Measurements from ENCODE around the gene RAB14. TPM values are rescaled to one million over a fixed set of nuclear protein-coding genes. Genes with fewer than 3 reads are reported as not detected.

The RAB14 gene
- total and polyA plus RNA-seq, 2 experiments from 2014 or later, result 22.8 to 31.0 TPM

- H2AFZ ChIP-seq, result no peak overlapping the region
- Mint-ChIP-seq H3K9me3 (no peaks in the 10 kb centered on the region), H3K27ac (no peak overlapping the region), H3K36me3 (ENCODE audit: low read depth) (peaks cover 19% of the 10 kb centered on the region), H3K4me3 (no peak overlapping the region), H3K27me3 (ENCODE audit: insufficient read depth, low read depth, poor library complexity) (no peaks in the 10 kb centered on the region), H3K4me1 (peaks cover 11% of the 10 kb centered on the region)
- no peaks in the 10 kb centered on the region for H4K20me1 ChIP-seq (replicated peaks; ENCODE audit: insufficient read depth)
- no peaks in the 10 kb centered on the region for H3F3A ChIP-seq (replicated peaks; ENCODE audit: low read depth)
- peaks cover 12% of the 10 kb centered on the region; the same call in 1 of the 2 replicates for H3K4me1 ChIP-seq (ENCODE audit: insufficient read depth)
- ATAC-seq (no peak), DNase-seq (ENCODE audit: low spot score) (no peak)
- H3K4me2 ChIP-seq, result peak overlapping the region; percentile 34; the same call in 1 of the 2 replicates
- no peaks in the 10 kb centered on the region for H3K9me2 ChIP-seq (ENCODE audit: insufficient read depth)
- no peak for TF ChIP-seq EZH2phosphoT487 (IDR thresholded peaks at IDR 0.05; ENCODE audit: unreplicated experiment)
- no peak for TF ChIP-seq ZNF114 (CRISPR knock-in tag; IDR thresholded peaks at IDR 0.05)
- no peak for TF ChIP-seq POLR2AphosphoS5 (IDR thresholded peaks at IDR 0.05; ENCODE audit: low read depth)
- TF ChIP-seq ETS1 (IDR thresholded peaks at IDR 0.05), result no peak
- TF ChIP-seq, protein P1, sequence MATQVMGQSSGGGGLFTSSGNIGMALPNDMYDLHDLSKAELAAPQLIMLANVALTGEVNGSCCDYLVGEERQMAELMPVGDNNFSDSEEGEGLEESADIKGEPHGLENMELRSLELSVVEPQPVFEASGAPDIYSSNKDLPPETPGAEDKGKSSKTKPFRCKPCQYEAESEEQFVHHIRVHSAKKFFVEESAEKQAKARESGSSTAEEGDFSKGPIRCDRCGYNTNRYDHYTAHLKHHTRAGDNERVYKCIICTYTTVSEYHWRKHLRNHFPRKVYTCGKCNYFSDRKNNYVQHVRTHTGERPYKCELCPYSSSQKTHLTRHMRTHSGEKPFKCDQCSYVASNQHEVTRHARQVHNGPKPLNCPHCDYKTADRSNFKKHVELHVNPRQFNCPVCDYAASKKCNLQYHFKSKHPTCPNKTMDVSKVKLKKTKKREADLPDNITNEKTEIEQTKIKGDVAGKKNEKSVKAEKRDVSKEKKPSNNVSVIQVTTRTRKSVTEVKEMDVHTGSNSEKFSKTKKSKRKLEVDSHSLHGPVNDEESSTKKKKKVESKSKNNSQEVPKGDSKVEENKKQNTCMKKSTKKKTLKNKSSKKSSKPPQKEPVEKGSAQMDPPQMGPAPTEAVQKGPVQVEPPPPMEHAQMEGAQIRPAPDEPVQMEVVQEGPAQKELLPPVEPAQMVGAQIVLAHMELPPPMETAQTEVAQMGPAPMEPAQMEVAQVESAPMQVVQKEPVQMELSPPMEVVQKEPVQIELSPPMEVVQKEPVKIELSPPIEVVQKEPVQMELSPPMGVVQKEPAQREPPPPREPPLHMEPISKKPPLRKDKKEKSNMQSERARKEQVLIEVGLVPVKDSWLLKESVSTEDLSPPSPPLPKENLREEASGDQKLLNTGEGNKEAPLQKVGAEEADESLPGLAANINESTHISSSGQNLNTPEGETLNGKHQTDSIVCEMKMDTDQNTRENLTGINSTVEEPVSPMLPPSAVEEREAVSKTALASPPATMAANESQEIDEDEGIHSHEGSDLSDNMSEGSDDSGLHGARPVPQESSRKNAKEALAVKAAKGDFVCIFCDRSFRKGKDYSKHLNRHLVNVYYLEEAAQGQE (IDR thresholded peaks at IDR 0.05; ENCODE audit: unreplicated experiment), result no peak
- TF ChIP-seq, protein P2, sequence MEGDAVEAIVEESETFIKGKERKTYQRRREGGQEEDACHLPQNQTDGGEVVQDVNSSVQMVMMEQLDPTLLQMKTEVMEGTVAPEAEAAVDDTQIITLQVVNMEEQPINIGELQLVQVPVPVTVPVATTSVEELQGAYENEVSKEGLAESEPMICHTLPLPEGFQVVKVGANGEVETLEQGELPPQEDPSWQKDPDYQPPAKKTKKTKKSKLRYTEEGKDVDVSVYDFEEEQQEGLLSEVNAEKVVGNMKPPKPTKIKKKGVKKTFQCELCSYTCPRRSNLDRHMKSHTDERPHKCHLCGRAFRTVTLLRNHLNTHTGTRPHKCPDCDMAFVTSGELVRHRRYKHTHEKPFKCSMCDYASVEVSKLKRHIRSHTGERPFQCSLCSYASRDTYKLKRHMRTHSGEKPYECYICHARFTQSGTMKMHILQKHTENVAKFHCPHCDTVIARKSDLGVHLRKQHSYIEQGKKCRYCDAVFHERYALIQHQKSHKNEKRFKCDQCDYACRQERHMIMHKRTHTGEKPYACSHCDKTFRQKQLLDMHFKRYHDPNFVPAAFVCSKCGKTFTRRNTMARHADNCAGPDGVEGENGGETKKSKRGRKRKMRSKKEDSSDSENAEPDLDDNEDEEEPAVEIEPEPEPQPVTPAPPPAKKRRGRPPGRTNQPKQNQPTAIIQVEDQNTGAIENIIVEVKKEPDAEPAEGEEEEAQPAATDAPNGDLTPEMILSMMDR (conservative IDR thresholded peaks at IDR 0.05; ENCODE audit: low read depth in 2 of 2), result no peak
- no peak for TF ChIP-seq STAT1 (IDR thresholded peaks at IDR 0.05; ENCODE audit: unreplicated experiment)
- TF ChIP-seq NANOG (IDR thresholded peaks at IDR 0.05; ENCODE audit: borderline replicate concordance), result no peak
- TF ChIP-seq ZNF331 (CRISPR knock-in tag; IDR thresholded peaks at IDR 0.05; ENCODE audit: low read depth), result no peak
- no peak for TF ChIP-seq JUNB (IDR thresholded peaks at IDR 0.05; ENCODE audit: unreplicated experiment)
- TF ChIP-seq, protein P3, sequence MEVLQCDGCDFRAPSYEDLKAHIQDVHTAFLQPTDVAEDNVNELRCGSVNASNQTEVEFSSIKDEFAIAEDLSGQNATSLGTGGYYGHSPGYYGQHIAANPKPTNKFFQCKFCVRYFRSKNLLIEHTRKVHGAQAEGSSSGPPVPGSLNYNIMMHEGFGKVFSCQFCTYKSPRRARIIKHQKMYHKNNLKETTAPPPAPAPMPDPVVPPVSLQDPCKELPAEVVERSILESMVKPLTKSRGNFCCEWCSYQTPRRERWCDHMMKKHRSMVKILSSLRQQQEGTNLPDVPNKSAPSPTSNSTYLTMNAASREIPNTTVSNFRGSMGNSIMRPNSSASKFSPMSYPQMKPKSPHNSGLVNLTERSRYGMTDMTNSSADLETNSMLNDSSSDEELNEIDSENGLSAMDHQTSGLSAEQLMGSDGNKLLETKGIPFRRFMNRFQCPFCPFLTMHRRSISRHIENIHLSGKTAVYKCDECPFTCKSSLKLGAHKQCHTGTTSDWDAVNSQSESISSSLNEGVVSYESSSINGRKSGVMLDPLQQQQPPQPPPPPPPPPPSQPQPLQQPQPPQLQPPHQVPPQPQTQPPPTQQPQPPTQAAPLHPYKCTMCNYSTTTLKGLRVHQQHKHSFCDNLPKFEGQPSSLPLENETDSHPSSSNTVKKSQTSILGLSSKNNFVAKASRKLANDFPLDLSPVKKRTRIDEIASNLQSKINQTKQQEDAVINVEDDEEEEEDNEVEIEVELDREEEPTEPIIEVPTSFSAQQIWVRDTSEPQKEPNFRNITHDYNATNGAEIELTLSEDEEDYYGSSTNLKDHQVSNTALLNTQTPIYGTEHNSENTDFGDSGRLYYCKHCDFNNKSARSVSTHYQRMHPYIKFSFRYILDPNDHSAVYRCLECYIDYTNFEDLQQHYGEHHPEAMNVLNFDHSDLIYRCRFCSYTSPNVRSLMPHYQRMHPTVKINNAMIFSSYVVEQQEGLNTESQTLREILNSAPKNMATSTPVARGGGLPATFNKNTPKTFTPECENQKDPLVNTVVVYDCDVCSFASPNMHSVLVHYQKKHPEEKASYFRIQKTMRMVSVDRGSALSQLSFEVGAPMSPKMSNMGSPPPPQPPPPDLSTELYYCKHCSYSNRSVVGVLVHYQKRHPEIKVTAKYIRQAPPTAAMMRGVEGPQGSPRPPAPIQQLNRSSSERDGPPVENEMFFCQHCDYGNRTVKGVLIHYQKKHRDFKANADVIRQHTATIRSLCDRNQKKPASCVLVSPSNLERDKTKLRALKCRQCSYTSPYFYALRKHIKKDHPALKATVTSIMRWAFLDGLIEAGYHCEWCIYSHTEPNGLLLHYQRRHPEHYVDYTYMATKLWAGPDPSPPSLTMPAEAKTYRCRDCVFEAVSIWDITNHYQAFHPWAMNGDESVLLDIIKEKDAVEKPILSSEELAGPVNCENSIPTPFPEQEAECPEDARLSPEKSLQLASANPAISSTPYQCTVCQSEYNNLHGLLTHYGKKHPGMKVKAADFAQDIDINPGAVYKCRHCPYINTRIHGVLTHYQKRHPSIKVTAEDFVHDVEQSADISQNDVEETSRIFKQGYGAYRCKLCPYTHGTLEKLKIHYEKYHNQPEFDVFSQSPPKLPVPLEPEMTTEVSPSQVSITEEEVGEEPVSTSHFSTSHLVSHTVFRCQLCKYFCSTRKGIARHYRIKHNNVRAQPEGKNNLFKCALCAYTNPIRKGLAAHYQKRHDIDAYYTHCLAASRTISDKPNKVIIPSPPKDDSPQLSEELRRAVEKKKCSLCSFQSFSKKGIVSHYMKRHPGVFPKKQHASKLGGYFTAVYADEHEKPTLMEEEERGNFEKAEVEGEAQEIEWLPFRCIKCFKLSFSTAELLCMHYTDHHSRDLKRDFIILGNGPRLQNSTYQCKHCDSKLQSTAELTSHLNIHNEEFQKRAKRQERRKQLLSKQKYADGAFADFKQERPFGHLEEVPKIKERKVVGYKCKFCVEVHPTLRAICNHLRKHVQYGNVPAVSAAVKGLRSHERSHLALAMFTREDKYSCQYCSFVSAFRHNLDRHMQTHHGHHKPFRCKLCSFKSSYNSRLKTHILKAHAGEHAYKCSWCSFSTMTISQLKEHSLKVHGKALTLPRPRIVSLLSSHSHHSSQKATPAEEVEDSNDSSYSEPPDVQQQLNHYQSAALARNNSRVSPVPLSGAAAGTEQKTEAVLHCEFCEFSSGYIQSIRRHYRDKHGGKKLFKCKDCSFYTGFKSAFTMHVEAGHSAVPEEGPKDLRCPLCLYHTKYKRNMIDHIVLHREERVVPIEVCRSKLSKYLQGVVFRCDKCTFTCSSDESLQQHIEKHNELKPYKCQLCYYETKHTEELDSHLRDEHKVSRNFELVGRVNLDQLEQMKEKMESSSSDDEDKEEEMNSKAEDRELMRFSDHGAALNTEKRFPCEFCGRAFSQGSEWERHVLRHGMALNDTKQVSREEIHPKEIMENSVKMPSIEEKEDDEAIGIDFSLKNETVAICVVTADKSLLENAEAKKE (CRISPR knock-in tag; IDR thresholded peaks at IDR 0.05), result no peak
- TF ChIP-seq CREB1 (CRISPR knock-in tag; IDR thresholded peaks at IDR 0.05; ENCODE audit: low read depth), result no peak
- TF ChIP-seq EZH2 (IDR thresholded peaks at IDR 0.05; ENCODE audit: low read depth, unreplicated experiment), result no peak
- H3K79me2 ChIP-seq (replicated peaks; ENCODE audit: insufficient read depth), result no peaks in the 10 kb centered on the region
- H3K4me3 ChIP-seq, result no peak overlapping the region
- no peak overlapping the region for H3K27ac ChIP-seq (ENCODE audit: low read depth)
- no peaks in the 10 kb centered on the region for H3K27me3 ChIP-seq (ENCODE audit: insufficient read depth)
- H3K36me3 ChIP-seq (ENCODE audit: insufficient read depth), result peaks cover 6% of the 10 kb centered on the region; the same call in 1 of the 2 replicates
Observed at GRCh38 chr9:121141706-121142105, 60.0 kb downstream of the RAB14 start.
